Stomach (tissue), 9 donors: ENCODE measurements around the gene EVA1C. TPM values are rescaled to one million over a fixed set of nuclear protein-coding genes. Genes with fewer than 3 reads are reported as not detected.

Source experiments
- DNase-seq, 2 donors: peaks; one replicate each; pipeline versions ENCODE4 v3.0.0 to v3.0.0-alpha.2; 2013 to 2019
- H3K27ac ChIP-seq, 5 donors: fragments of 200-600 bp in 4 of 5; sonication (generic) in 4 of 5; one replicate each; pipeline ENCODE4 v1.5.1; 2013 to 2019; ENCODE audit warnings: mild to moderate bottlenecking in 1 of 5, moderate library complexity in 1 of 5
- H3K27me3 ChIP-seq, 3 donors: fragments of 200-600 bp; sonication (generic); one replicate each; pipeline ENCODE4 v1.5.1; 2017 to 2019; ENCODE audit warnings: mixed run types in 1 of 3
- H3K36me3 ChIP-seq, 4 donors: fragments of 200-600 bp; sonication (generic); 1 replicate in 3 of 4; 2 replicates in 1 of 4; pipeline ENCODE4 v1.5.1; 2016 to 2019
- H3K4me1 ChIP-seq, 4 donors: fragments of 200-600 bp; sonication (generic); one replicate each; pipeline ENCODE4 v1.5.1; 2016 to 2019
- H3K4me3 ChIP-seq, 4 donors: fragments of 200-600 bp; sonication (generic) in 3 of 4; one replicate each; pipeline ENCODE4 v1.5.1; 2016 to 2019; ENCODE audit warnings: mild to moderate bottlenecking in 1 of 4
- H3K9me3 ChIP-seq, 4 donors: fragments of 200-600 bp; sonication (generic); one replicate each; pipeline ENCODE4 v1.5.1; 2016 to 2019
- CTCF ChIP-seq, 7 experiments: fragments of 450-650 bp in 4 of 7; fragments of 200-600 bp in 3 of 7; sonication (generic) in 3 of 7; IDR thresholded peaks; one replicate each; pipeline ENCODE4 v1.5.1; 2016 to 2019; ENCODE audit warnings: antibody characterized with exemption in 7 of 7, control low read depth in 2 of 7, mild to moderate bottlenecking in 1 of 7
- EP300 ChIP-seq: sonication (generic); formaldehyde crosslinking; IDR thresholded peaks from one replicate; pipeline ENCODE4 v1.6.1; 2017; ENCODE audit warnings: antibody characterized with exemption
- POLR2A ChIP-seq, 4 donors: fragments of 450-650 bp; IDR thresholded peaks; one replicate each; pipeline ENCODE4 v1.6.1; 2016; ENCODE audit warnings: antibody characterized with exemption in 4 of 4, control low read depth in 2 of 4, mild to moderate bottlenecking in 1 of 4, moderate library complexity in 1 of 4
- POLR2AphosphoS5 ChIP-seq, 3 donors: sonication (generic); formaldehyde crosslinking; IDR thresholded peaks; one replicate each; pipeline ENCODE4 v1.6.1; 2016; ENCODE audit warnings: antibody characterized with exemption in 3 of 3
- WGBS, 5 donors: extraction: QIAGEN DNeasy Blood & Tissue Kit in 3 of 5; methylation state at CpG; one replicate each; pipeline versions ENCODE4 v1.1.5 to v1.1.7; 2013 to 2018; 5-methylcytosine and 5-hydroxymethylcytosine counted together
- intact Hi-C: fragments of 100-400 bp; cut with DNase I; formaldehyde crosslinking; loops from one replicate; pipeline ENCODE4 v1.15.1; 2023; ENCODE audit warnings: low total_unique reads
- polyA plus RNA-seq, 3 donors: library from polyadenylated mRNA; stranded (reverse); fragments of 200-250 nt; gene quantifications; one replicate each; pipeline ENCODE4 v1.2.3, GENCODE V29; 2013
- total RNA-seq, 5 donors: library from RNA; depleted of rRNA; stranded (reverse); fragments of >200 nt; gene quantifications; one replicate each; pipeline versions ENCODE4 v1.1.0 to v1.2.3, GENCODE V29; 2014 to 2016
- donor health status: healthy with polysubstance abuse.
- donor health status: Bipolar disorder and iron deficiency.
- donor health status: healthy.

Gene EVA1C
- total and polyA plus RNA-seq, 8 donors: 10.6 to 142 (median 42.9) TPM

GRCh38 chr21:32406405-32406804 is 6.1 kb upstream of the EVA1C start:
- DNase-seq: peak in 1 of 2 donors; percentile 43
- H3K36me3 ChIP-seq: no peaks in the 10 kb centered on the region
- WGBS, 5 donors: 35 to 53% (median 38%) methylated on average over 6 of the region's 6 CpGs
- intact Hi-C loops: loop anchor here (5.0 kb wide), 1 partner anchor 161 kb away; no protein-coding TSS in a partner anchor
- peaks cover 6 to 22% (median 15%) of the 10 kb centered on the region in 4 donors for H3K4me1 ChIP-seq
- H3K27ac ChIP-seq: peak overlapping the region in 2 of 5 donors; percentile 18 to 29
- H3K4me3 ChIP-seq: no peak overlapping the region
- TF ChIP-seq CTCF (IDR thresholded peaks at IDR 0.05): no peak
- TF ChIP-seq EP300: no peak
- no peak for TF ChIP-seq POLR2AphosphoS5 (IDR thresholded peaks at IDR 0.05)
- TF ChIP-seq POLR2A (IDR thresholded peaks at IDR 0.05): no peak
- no peaks in the 10 kb centered on the region for H3K9me3 ChIP-seq
- H3K27me3 ChIP-seq: no peaks in the 10 kb centered on the region

DNA sequence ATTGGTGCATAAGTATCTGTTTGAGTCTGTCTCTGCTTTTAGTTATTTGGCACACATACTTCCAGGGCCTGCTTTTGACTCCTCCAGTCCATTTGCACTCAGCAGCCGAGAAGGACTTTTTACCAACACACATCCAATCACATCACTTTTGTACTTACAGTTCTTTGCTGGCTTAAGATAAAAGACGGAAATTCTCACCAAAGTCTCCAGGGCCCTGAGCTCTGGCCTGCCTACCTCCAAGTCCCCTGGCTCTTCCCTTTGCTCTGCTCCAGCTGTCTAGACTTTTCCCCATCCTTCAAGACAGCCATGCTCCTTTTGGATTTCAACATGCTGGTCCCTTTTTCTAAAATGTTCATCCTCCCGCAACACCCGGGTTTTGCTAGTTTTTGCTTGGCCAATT is 2.2 kb upstream of the EVA1C start:
- Histone ChIP-seq H3K9me3 (no peaks in the 10 kb centered on the region), H3K27me3 (peaks cover 0 to 4% (median 0%) of the 10 kb centered on the region in 3 donors), H3K4me1 (peaks cover 21 to 49% (median 40%) of the 10 kb centered on the region in 4 donors), H3K27ac (peak overlapping the region in 4 of 5 donors; percentile 96 to 100 (median 100)), H3K36me3 (no peaks in the 10 kb centered on the region), H3K4me3 (no peak overlapping the region)
- no peak for DNase-seq
- TF ChIP-seq CTCF (IDR thresholded peaks at IDR 0.05) (no peak), EP300 (no peak), POLR2A (IDR thresholded peaks at IDR 0.05) (no peak), POLR2AphosphoS5 (IDR thresholded peaks at IDR 0.05) (no peak)
- intact Hi-C loops: no loop called here
- WGBS, 5 donors: 71 to 85% (median 76%) methylated on average over 4 of the region's 4 CpGs

GRCh38 chr21:32410916-32411315 is 1.6 kb upstream of the EVA1C start:
- intact Hi-C loops: no loop called here
- no peaks in the 10 kb centered on the region for H3K9me3 ChIP-seq
- TF ChIP-seq POLR2A (IDR thresholded peaks at IDR 0.05) (no peak), CTCF (IDR thresholded peaks at IDR 0.05) (no peak), POLR2AphosphoS5 (IDR thresholded peaks at IDR 0.05) (no peak), EP300 (peak; percentile 10)
- peaks cover 0 to 4% (median 0%) of the 10 kb centered on the region in 3 donors for H3K27me3 ChIP-seq
- peaks cover 21 to 55% (median 46%) of the 10 kb centered on the region in 4 donors for H3K4me1 ChIP-seq
- 38 to 56% (median 41%) methylated on average over 3 to 5 of the region's 5 CpGs for WGBS, 5 donors
- H3K27ac ChIP-seq: peak overlapping the region; percentile 96 to 100 (median 99)
- peak in 1 of 2 donors; percentile 42 for DNase-seq
- peak overlapping the region; percentile 52 to 72 (median 72) for H3K4me3 ChIP-seq
- H3K36me3 ChIP-seq: no peaks in the 10 kb centered on the region

GRCh38 chr21:32411350-32412161 is 950 bp upstream of the EVA1C start:
- intact Hi-C loops: no loop called here
- H3K36me3 ChIP-seq: no peaks in the 10 kb centered on the region
- peaks cover 0 to 4% (median 0%) of the 10 kb centered on the region in 3 donors for H3K27me3 ChIP-seq
- peak; percentile 89 to 97 for DNase-seq
- H3K4me1 ChIP-seq: peaks cover 21 to 57% (median 47%) of the 10 kb centered on the region in 4 donors
- H3K27ac ChIP-seq: peak overlapping the region; percentile 96 to 100 (median 99)
- peak; percentile 98 to 99 (median 98) for TF ChIP-seq POLR2AphosphoS5 (IDR thresholded peaks at IDR 0.05)
- TF ChIP-seq POLR2A (IDR thresholded peaks at IDR 0.05): peak in 1 of 4 donors; percentile 5
- no peak for TF ChIP-seq CTCF (IDR thresholded peaks at IDR 0.05)
- TF ChIP-seq EP300: peak; percentile 97
- WGBS, 5 donors: 0 to 3% (median 1%) methylated on average over 31 to 63 of the region's 63 CpGs
- H3K9me3 ChIP-seq: no peaks in the 10 kb centered on the region
- H3K4me3 ChIP-seq: peak overlapping the region; percentile 52 to 72 (median 72)
